Caco-2 (cell line): ENCODE measurements around the gene ECHDC1. TPM values are rescaled to one million over a fixed set of nuclear protein-coding genes. Genes with fewer than 3 reads are reported as not detected.

ENCODE experiments used
- BruUV-seq: library from RNA; stranded (reverse); fragments of 400-500 nt; replicated peaks from 2 replicates; lab custom pipeline; 2021; lab: Mats Ljungman, UMichigan
- CTCF ChIA-PET: fragments of 300-600 bp; sonication (Branson Sonifier 250); formaldehyde crosslinking; loops from one replicate; lab custom pipeline; 2022; ENCODE audit warnings: antibody characterized with exemption; lab: Charles Lee
- POLR2A ChIA-PET: fragments of 300-600 bp; sonication (Branson Sonifier 250); formaldehyde crosslinking; loops from one replicate; lab custom pipeline; 2022; ENCODE audit warnings: antibody characterized with exemption; lab: Charles Lee
- DNase-seq, 2 experiments: peaks; one replicate each; pipeline versions ENCODE4 v3.0.0 to v3.0.0-alpha.2; 2020 to 2022
- H3K27me3 ChIP-seq: replicated peaks from 2 replicates; pipeline ENCODE4 v1.6.0; 2011; ENCODE audit warnings: low read length; ENCODE audit not compliant: control insufficient read depth, insufficient read depth
- H3K36me3 ChIP-seq: 2 replicates; pipeline ENCODE4 v1.5.1; 2011; ENCODE audit warnings: low read length; ENCODE audit not compliant: control insufficient read depth, insufficient read depth
- H3K4me1 ChIP-seq: fragments of 250-450 bp; sonication (Bioruptor Pico); 2 replicates; pipeline ENCODE4 v1.5.1; 2020; ENCODE audit warnings: mild to moderate bottlenecking
- H3K4me3 ChIP-seq: 2 replicates; pipeline ENCODE4 v1.5.1; 2011; ENCODE audit warnings: low read depth, mild to moderate bottlenecking, control low read depth, low read length
- H3K9me3 ChIP-seq: fragments of 250-450 bp; sonication (Bioruptor Pico); 2 replicates; pipeline ENCODE4 v1.5.1; 2020; ENCODE audit warnings: mild to moderate bottlenecking, moderate library complexity
- H3K27ac Mint-ChIP-seq: one replicate; pipeline ENCODE4 v1.8.0; 2022; ENCODE audit warnings: mixed read lengths; ENCODE audit not compliant: unreplicated experiment
- H3K27me3 Mint-ChIP-seq: one replicate; pipeline ENCODE4 v1.8.0; 2022; ENCODE audit warnings: mixed read lengths; ENCODE audit not compliant: insufficient read depth, unreplicated experiment
- H3K36me3 Mint-ChIP-seq: one replicate; pipeline ENCODE4 v1.8.0; 2022; ENCODE audit warnings: mild to moderate bottlenecking, mixed read lengths; ENCODE audit not compliant: insufficient read depth, unreplicated experiment
- H3K4me1 Mint-ChIP-seq: one replicate; pipeline ENCODE4 v1.8.0; 2022; ENCODE audit warnings: low read depth, mixed read lengths; ENCODE audit not compliant: unreplicated experiment
- H3K4me3 Mint-ChIP-seq: one replicate; pipeline ENCODE4 v1.8.0; 2022; ENCODE audit warnings: mild to moderate bottlenecking, moderate library complexity, mixed read lengths; ENCODE audit not compliant: unreplicated experiment
- H3K9me3 Mint-ChIP-seq: one replicate; pipeline ENCODE4 v1.8.0; 2022; ENCODE audit warnings: mixed read lengths; ENCODE audit not compliant: unreplicated experiment
- intact Hi-C: fragments of 100-400 bp; cut with micrococcal nuclease; formaldehyde crosslinking; loops from one replicate; pipeline ENCODE4 v1.10.0; 2022; ENCODE audit not compliant: unreplicated experiment
- total RNA-seq: library from RNA; stranded (reverse); gene quantifications from 2 replicates; pipeline ENCODE4 v1.2.3, GENCODE V29; 2022
- TF ChIP-seq, protein P1 (sequence below), 2 experiments: fragments of 200-600 bp in 1 of 2; IDR thresholded peaks; 1 replicate in 1 of 2; 2 replicates in 1 of 2; pipeline versions ENCODE4 v1.5.1 to v1.8.0; 2011 to 2022; ENCODE audit warnings: antibody characterized with exemption in 1 of 2, control low read depth in 1 of 2, inconsistent platforms in 1 of 2, low read depth in 1 of 2, low read length in 1 of 2, mild to moderate bottlenecking in 1 of 2, moderate library complexity in 1 of 2; ENCODE audit not compliant: insufficient read depth in 1 of 2, severe bottlenecking in 1 of 2, unreplicated experiment in 1 of 2

The ECHDC1 gene
- total RNA-seq, 1 experiment from 2014 or later = 77.5 TPM

DNA sequence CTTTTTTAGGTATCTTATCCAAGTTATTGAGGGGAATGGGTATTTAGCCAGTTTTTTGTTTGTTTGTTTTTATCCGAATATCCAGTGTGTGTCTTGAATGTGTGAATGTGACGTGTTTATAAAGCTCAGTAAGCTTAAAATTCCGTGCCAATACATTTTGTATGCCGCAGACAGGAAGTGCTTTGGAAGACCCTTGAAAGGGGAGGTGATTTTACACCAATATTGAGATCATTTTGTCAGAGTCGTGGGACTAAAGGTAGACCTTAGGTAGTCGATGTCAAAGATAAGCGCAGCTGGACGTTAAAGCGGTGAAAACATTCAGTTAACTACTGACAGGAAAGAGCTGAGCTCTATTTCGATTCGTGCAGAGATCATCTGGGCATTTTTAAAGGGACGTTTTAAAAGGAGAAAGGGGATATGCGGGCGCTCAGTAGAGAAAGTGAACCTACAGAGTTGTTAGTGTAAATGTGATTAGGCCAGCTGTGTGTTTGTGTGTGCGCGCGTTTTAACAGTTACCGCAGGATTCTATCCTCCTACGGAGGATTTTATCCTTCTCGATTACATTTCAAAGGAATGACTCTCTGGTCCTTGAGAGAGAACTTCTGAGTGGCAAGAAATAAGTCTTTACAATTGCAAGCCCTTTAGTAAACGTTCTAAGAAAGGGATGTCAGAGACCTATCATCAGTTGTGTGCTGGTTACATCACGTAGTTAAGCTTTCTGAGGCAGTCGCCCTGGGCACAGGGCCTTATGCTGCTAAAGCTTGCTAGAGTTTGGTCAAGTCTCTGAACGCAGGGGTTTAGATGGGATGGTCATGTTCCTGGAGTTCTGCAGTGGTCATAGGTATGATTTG lies 625 bp upstream of the ECHDC1 start:
- no peaks in the 10 kb centered on the region for H3K9me3 ChIP-seq
- intact Hi-C loops = loop anchor here (1.0 to 5.0 kb wide), 4 partner anchors 41 to 317 kb away; partner anchors contain the start of gene RNF146
- Mint-ChIP-seq H3K4me3 (no peak overlapping the region), H3K4me1 (peaks cover 14% of the 10 kb centered on the region), H3K36me3 (no peaks in the 10 kb centered on the region), H3K9me3 (no peaks in the 10 kb centered on the region), H3K27me3 (no peaks in the 10 kb centered on the region), H3K27ac (no peak overlapping the region)
- H3K27me3 ChIP-seq = no peaks in the 10 kb centered on the region
- no peaks in the 10 kb centered on the region; the same call in 1 of the 2 replicates for H3K36me3 ChIP-seq
- POLR2A ChIA-PET = no interaction called here
- TSS peak; percentile 81 for BruUV-seq
- peak overlapping the region; percentile 58 for H3K4me3 ChIP-seq
- TF ChIP-seq, protein P1, sequence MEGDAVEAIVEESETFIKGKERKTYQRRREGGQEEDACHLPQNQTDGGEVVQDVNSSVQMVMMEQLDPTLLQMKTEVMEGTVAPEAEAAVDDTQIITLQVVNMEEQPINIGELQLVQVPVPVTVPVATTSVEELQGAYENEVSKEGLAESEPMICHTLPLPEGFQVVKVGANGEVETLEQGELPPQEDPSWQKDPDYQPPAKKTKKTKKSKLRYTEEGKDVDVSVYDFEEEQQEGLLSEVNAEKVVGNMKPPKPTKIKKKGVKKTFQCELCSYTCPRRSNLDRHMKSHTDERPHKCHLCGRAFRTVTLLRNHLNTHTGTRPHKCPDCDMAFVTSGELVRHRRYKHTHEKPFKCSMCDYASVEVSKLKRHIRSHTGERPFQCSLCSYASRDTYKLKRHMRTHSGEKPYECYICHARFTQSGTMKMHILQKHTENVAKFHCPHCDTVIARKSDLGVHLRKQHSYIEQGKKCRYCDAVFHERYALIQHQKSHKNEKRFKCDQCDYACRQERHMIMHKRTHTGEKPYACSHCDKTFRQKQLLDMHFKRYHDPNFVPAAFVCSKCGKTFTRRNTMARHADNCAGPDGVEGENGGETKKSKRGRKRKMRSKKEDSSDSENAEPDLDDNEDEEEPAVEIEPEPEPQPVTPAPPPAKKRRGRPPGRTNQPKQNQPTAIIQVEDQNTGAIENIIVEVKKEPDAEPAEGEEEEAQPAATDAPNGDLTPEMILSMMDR (IDR thresholded peaks at IDR 0.05; ENCODE audit: insufficient read depth in 1 of 2, low read depth in 1 of 2, low read length in 1 of 2, severe bottlenecking in 1 of 2, unreplicated experiment in 1 of 2) = no peak
- peak in 1 of 2 experiments; percentile 18 for DNase-seq
- CTCF ChIA-PET = no interaction called here
- H3K4me1 ChIP-seq = peaks cover 38% of the 10 kb centered on the region

DNA sequence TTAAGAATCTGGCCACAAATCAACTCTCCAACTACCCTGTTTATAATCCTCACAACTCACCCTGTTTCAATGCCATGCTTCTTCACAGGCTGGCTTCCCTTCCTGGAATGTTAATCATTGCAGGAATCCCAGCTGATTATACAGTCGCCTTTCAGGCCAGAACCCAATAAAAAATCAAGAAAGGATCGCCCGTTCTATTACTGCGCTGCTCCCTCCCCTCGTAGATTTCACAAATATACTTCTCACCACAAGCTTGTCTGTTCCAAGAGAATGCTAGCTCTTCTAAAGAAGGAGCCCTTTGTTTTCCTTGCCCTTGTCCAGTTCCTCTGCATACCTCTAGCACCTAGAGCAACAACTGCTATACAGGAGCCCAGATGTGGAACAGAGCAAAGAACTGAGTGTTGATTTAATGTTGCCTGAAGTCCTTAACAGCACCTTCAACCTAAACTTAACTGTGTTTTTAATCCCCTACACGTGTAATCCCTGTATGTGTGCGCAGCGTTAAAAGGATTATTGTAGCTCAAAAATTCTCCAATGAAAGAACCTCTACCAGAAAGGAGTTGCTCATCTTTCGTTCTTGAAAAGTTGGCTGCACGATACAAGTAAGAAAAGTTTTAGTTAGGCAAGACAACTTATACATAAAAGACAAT lies 988 bp downstream of the ECHDC1 start:
- H3K27ac Mint-ChIP-seq = no peak overlapping the region
- H3K9me3 ChIP-seq = no peaks in the 10 kb centered on the region
- BruUV-seq = no TSS peak
- H3K4me3 Mint-ChIP-seq = no peak overlapping the region
- H3K4me3 ChIP-seq = peak overlapping the region; percentile 58
- H3K9me3 Mint-ChIP-seq = no peaks in the 10 kb centered on the region
- H3K4me1 ChIP-seq = peaks cover 54% of the 10 kb centered on the region
- H3K36me3 Mint-ChIP-seq = no peaks in the 10 kb centered on the region
- intact Hi-C loops = loop anchor here (2.0 to 5.0 kb wide), 3 partner anchors 40 to 315 kb away; partner anchors contain the start of gene RNF146
- H3K4me1 Mint-ChIP-seq = peaks cover 17% of the 10 kb centered on the region
- ChIA-PET CTCF (interaction anchor here (1.0 kb wide), 1 partner anchor 76 kb away, joined by 5 read pairs; the partner anchor contains the start of gene RNF146), POLR2A (interaction anchor here (0.6 to 0.7 kb wide), 2 partner anchors 41 to 76 kb away, joined by 3 read pairs; partner anchors contain the start of gene RNF146)
- no peaks in the 10 kb centered on the region for H3K27me3 ChIP-seq
- H3K27me3 Mint-ChIP-seq = no peaks in the 10 kb centered on the region
- no peaks in the 10 kb centered on the region; the same call in 1 of the 2 replicates for H3K36me3 ChIP-seq
- peak; percentile 44 to 55 for DNase-seq
- TF ChIP-seq, protein P1 (IDR thresholded peaks at IDR 0.05; ENCODE audit: insufficient read depth in 1 of 2, low read depth in 1 of 2, low read length in 1 of 2, severe bottlenecking in 1 of 2, unreplicated experiment in 1 of 2) = no peak
